ENCODE results near the gene CCN6.

DNA sequence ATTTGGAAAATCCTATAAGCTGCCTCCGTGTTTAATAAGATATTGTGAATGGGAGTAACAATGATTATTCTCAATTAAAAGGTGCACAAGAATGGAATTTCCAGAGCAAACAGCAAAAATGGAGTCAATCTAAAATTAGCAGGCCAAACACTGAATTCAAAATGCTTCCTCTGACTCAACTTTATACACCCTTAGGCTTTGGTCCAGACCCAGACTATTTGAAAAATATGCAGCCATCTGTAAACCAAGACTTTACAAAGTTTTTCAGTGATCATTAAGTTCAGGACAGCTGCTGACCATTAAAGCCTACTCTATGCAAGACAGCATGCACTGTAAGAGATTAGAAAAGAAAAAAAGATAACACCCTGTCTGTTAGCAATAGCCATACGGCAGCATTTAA lies 39.4 kb upstream of the CCN6 start:
- TF ChIP-seq, protein P1, sequence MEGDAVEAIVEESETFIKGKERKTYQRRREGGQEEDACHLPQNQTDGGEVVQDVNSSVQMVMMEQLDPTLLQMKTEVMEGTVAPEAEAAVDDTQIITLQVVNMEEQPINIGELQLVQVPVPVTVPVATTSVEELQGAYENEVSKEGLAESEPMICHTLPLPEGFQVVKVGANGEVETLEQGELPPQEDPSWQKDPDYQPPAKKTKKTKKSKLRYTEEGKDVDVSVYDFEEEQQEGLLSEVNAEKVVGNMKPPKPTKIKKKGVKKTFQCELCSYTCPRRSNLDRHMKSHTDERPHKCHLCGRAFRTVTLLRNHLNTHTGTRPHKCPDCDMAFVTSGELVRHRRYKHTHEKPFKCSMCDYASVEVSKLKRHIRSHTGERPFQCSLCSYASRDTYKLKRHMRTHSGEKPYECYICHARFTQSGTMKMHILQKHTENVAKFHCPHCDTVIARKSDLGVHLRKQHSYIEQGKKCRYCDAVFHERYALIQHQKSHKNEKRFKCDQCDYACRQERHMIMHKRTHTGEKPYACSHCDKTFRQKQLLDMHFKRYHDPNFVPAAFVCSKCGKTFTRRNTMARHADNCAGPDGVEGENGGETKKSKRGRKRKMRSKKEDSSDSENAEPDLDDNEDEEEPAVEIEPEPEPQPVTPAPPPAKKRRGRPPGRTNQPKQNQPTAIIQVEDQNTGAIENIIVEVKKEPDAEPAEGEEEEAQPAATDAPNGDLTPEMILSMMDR (IDR thresholded peaks at IDR 0.05) = no peak
- no peak for TF ChIP-seq EZH2 (IDR thresholded peaks at IDR 0.05; ENCODE audit: borderline replicate concordance, insufficient read depth, low read depth, low read length, poor library complexity, severe bottlenecking)
